Stimulated activated CD8-positive, alpha-beta memory T cell treated with anti-CD3 and anti-CD28 coated beads, Interleukin-12 subunit alpha, Interleukin-12 subunit beta, amount 100 ng/mL, for 1 hour (primary cell): ENCODE results near the gene CNNM4.

Experiments
- DNase-seq: peaks from one replicate; pipeline ENCODE4 v3.0.0-alpha.2; 2020; ENCODE audit warnings: low read depth

Gene CNNM4

GRCh38 chr2:96859099-96859649, 98.5 kb downstream of the CNNM4 start:
- no peak for DNase-seq

GRCh38 chr2:96859681-96860064, 99.0 kb downstream of the CNNM4 start:
- DNase-seq, result no peak

GRCh38 chr2:96860065-96861029, 99.6 kb downstream of the CNNM4 start:
- no peak for DNase-seq

- DNase-seq, result no peak
These were observed 100.4 kb downstream of the CNNM4 start for GRCh38 chr2:96861074-96861473.
